K562 treated with DMSO at 1 percent for 4 hours (cell line): ENCODE measurements around the gene ZNF385C. TPM values are rescaled to one million over a fixed set of nuclear protein-coding genes. Genes with fewer than 3 reads are reported as not detected.

ENCODE experiments used
- total RNA-seq: library from RNA; unstranded; fragments of 300-600 nt; gene quantifications from 2 replicates; pipeline ENCODE4 v1.2.3, GENCODE V29; 2022; ENCODE audit not compliant: insufficient read depth

Gene ZNF385C, protein sequence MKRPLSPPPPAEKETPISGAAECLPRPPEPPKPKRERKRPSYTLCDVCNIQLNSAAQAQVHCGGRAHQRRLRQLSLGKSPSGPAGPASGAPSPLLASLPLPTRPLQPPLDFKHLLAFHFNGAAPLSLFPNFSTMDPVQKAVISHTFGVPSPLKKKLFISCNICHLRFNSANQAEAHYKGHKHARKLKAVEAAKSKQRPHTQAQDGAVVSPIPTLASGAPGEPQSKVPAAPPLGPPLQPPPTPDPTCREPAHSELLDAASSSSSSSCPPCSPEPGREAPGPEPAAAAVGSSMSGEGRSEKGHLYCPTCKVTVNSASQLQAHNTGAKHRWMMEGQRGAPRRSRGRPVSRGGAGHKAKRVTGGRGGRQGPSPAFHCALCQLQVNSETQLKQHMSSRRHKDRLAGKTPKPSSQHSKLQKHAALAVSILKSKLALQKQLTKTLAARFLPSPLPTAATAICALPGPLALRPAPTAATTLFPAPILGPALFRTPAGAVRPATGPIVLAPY
- total RNA-seq = 0.94 and 2.1 TPM in 2 replicates

DNA sequence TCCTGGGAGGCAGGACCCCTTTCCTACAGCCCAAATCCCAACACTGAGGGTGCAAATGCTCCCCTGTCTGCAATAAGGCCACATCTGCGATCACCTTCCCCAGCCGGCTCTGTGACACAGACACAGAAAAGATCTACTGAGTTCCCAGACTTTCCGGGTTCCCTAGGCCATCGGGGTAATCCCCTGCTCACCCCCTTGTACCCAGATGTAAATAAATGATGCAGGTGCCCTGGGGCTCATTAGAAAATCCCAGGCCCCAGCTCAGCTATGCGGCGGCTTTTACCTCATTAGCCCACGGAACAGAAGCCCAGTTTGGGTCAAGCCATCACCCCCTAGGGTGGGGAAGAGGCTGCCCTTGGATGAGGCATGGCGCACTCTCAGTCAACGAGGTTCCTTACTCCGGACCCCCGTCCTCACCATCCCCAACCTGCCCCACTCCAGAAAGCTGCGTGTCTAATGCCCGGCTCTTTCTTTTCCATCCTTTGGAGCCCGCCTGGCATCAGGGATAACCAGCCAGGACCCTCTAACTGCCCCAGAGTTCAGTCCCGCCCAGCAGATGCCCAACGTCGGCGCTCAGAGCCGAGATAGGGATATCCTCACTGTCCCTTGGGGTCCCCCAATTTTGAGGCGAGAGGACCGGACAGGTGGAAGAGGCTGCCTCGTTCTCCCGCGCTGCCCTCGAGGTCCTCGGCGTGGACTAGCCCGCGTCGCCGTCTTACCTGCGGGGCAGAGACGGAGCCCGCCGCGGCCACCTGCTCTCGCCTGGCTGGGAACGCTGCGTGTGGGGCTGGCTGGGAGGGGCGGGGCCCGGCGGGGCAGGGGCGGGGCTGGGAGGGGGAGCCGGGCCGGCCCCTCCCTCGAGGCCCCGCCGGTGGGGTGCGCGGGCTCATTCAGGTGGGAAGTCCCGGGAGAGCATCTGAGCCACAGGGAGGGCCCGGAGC is at the start of gene ZNF385C:
ZNF385C (minus strand) TSS at position 783 of the 941 bp plus-strand sequence. CDS start 35,417 bp downstream, outside the sequence.

GRCh38 chr17:42122371-42123303 is 24.4 kb upstream of the ZNF385C start, which contains the start of gene HSPB9:
HSPB9 (plus strand) TSS chr17:42122804; CDS start chr17:42122851, 47 bp downstream.

GRCh38 chr17:42120770-42121769 is 22.8 kb upstream of the ZNF385C start, which contains the start of gene KAT2A:
KAT2A (minus strand) TSS chr17:42121367; CDS start chr17:42121304, 63 bp downstream.

GRCh38 chr17:42112552-42113176 is 14.4 kb upstream of the ZNF385C start, which contains the start of gene DHX58:
DHX58 (minus strand) TSS chr17:42112714; CDS start chr17:42111892, 822 bp downstream.

DNA sequence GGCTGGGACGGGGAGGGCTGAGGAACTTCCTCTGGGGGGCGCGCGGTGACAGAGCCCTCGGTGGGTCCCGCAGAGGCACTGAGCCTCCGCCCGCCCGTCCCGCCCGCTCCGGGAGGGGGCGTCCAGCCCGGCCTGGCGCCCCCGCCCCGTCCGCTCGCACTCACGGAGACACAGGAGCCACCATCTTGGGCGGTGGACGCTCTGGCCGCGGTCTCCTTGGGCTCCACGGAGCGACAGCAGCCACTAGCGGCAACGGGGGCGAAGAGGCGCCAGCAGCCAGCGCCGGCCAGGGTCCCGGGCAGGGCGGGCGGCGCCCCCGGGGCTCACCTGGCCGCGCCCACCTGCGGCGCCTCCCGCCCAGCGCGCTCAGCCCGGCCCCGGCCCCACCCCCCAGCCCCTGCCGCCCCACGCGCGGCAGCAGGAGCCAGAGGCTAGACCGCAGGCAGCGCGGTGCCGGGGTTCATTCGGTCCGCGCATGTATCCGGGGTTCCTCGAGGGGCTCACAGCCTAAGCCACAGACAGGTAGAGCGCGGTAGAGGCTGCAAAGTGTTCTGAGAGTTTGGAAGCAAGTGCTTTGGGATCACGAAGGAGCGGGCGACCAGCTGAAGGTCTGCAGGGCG is 47.8 kb downstream of the ZNF385C start, which contains the start of gene C17orf113:
C17orf113 (minus strand) TSS at position 209 of the 620 bp plus-strand sequence. CDS start 7,225 bp downstream, outside the sequence.

GRCh38 chr17:42019509-42020404 is 78.5 kb downstream of the ZNF385C start, which contains the start of gene NKIRAS2:
NKIRAS2 (plus strand) TSS chr17:42020090; CDS start chr17:42021578, 1,488 bp downstream.

DNA sequence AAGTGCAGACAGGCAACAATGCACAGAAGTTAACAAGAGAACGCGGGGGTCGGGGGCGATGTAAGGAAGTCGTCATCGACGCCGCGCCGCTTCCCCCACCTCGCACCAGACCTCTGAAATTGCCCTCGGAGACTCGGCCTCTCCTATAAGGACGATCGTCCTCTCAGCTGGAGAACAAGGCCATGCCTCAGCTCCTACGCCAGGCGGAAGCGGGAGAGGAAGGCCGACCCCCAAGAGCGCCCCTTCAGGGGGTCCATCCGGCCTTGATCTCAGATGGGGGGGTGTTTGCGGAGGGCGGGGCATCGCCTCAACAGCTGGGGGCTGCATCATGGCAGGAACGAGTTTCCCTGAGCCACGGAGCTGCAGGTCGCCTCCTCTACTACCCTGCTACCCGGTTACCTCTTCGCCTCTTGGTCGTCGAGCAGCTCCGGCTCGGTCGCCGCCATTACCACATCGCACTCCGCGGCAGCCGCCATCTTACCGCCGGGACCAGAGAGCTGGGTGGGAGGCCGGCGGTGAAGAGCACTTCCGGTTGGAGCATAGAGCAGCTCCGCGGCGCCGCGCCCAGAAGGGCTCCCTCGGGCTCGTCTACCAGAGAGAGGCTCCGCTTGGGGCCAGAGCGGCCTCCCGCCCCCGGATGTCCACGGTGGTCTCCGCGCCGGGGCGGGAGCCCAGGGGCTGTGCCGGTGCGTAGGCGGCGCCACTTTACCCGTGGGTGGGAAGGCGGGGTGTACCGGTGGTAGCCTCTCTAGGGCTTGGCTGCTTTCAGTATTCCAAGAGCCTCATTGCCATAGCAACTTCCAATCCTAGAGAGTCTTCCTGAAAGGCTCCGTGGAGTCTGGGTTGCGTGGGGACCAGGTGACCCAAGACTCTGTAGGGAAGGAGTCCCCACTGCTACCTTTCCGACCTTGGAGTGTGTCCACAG is 81.1 kb downstream of the ZNF385C start, which contains the start of gene DNAJC7:
DNAJC7 (minus strand) TSS at position 499 of the 925 bp plus-strand sequence; CDS start at position 476, 23 bp downstream.

Other genes with a start within 250 kb of the ZNF385C start
- gene KLHL11, start 233.1 kb downstream of the ZNF385C start, total RNA-seq = 4.6 and 7.3 TPM in 2 replicates
- gene ACLY, start 179.5 kb downstream of the ZNF385C start, total RNA-seq = 103 and 105 TPM in 2 replicates
- 1.1 and 2.1 TPM in 2 replicates for gene ODAD4, start 167.9 kb downstream of the ZNF385C start, total RNA-seq
- gene CNP, start 131.7 kb downstream of the ZNF385C start, total RNA-seq = 29.4 and 34.0 TPM in 2 replicates
- 98.6 and 99.6 TPM in 2 replicates for gene DNAJC7, start 81.0 kb downstream of the ZNF385C start, total RNA-seq
- gene NKIRAS2, start 78.4 kb downstream of the ZNF385C start, total RNA-seq = 91.8 and 106 TPM in 2 replicates
- 1.1 and 1.4 TPM in 2 replicates for gene C17orf113, start 47.9 kb downstream of the ZNF385C start, total RNA-seq
- gene DHX58, start 14.2 kb upstream of the ZNF385C start, total RNA-seq = 6.7 and 6.9 TPM in 2 replicates
- 24.1 and 42.8 TPM in 2 replicates for gene KAT2A, start 22.9 kb upstream of the ZNF385C start, total RNA-seq
- 0.98 TPM in 1 of 2 replicates, not detected in the other for gene HSPB9, start 24.3 kb upstream of the ZNF385C start, total RNA-seq
- 137 and 153 TPM in 2 replicates for gene RAB5C, start 56.5 kb upstream of the ZNF385C start, total RNA-seq
- 0.30 and 0.32 TPM in 2 replicates for gene KCNH4, start 82.7 kb upstream of the ZNF385C start, total RNA-seq
- not detected in 2 replicates for gene HCRT, start 87.0 kb upstream of the ZNF385C start, total RNA-seq
- 21.9 and 25.3 TPM in 2 replicates for gene GHDC, start 96.0 kb upstream of the ZNF385C start, total RNA-seq
- 66.4 and 69.2 TPM in 2 replicates for gene STAT5B, start 177.9 kb upstream of the ZNF385C start, total RNA-seq
- gene STAT5A, start 190.0 kb upstream of the ZNF385C start, total RNA-seq = 95.5 and 97.4 TPM in 2 replicates